HG02571 (cell line): ENCODE measurements around the gene FNDC1.

ENCODE experiments used
- ATAC-seq: cut with Tn5 transposase; IDR thresholded peaks from one replicate; pipeline ENCODE4 v1.9.1; 2021; ENCODE audit warnings: mild to moderate bottlenecking, moderate library complexity; ENCODE audit not compliant: unreplicated experiment

Gene FNDC1

GRCh38 chr6:159156089-159156488 is 13.1 kb upstream of the FNDC1 start:
- no peak for ATAC-seq

GRCh38 chr6:159157431-159157830 is 11.8 kb upstream of the FNDC1 start:
- ATAC-seq: no peak

- no peak for ATAC-seq
These were observed 7.4 kb upstream of the FNDC1 start for GRCh38 chr6:159161839-159162238.

GRCh38 chr6:159163901-159164370 is 5.3 kb upstream of the FNDC1 start:
- no peak for ATAC-seq

- no peak for ATAC-seq
These were observed 536 bp upstream of the FNDC1 start for GRCh38 chr6:159168536-159169192.

GRCh38 chr6:159169557-159170332 is 545 bp downstream of the FNDC1 start:
- peak; percentile 21 for ATAC-seq

- no peak for ATAC-seq
These were observed 1.1 kb downstream of the FNDC1 start for GRCh38 chr6:159170333-159170672.

GRCh38 chr6:159170999-159171712 is 2.0 kb downstream of the FNDC1 start:
- ATAC-seq: no peak

- no peak for ATAC-seq
These were observed 2.9 kb downstream of the FNDC1 start for GRCh38 chr6:159172091-159172491.

GRCh38 chr6:159174263-159174969 is 5.2 kb downstream of the FNDC1 start:
- ATAC-seq: peak; percentile 73

GRCh38 chr6:159176913-159177312 is 7.7 kb downstream of the FNDC1 start:
- ATAC-seq: no peak

GRCh38 chr6:159178847-159179246 is 9.6 kb downstream of the FNDC1 start:
- no peak for ATAC-seq

- ATAC-seq: no peak
These were observed 10.8 kb downstream of the FNDC1 start for GRCh38 chr6:159180001-159180400.

GRCh38 chr6:159181914-159182313 is 12.7 kb downstream of the FNDC1 start:
- no peak for ATAC-seq

- ATAC-seq: no peak
These were observed 15.4 kb downstream of the FNDC1 start for GRCh38 chr6:159184559-159184958.

- no peak for ATAC-seq
These were observed 21.3 kb downstream of the FNDC1 start for GRCh38 chr6:159190460-159190859.

- no peak for ATAC-seq
These were observed 24.7 kb downstream of the FNDC1 start for GRCh38 chr6:159193923-159194322.

- no peak for ATAC-seq
These were observed 25.2 kb downstream of the FNDC1 start for GRCh38 chr6:159194421-159194820.

GRCh38 chr6:159196430-159196975 is 27.3 kb downstream of the FNDC1 start:
- ATAC-seq: no peak

GRCh38 chr6:159197251-159197650 is 28.1 kb downstream of the FNDC1 start:
- no peak for ATAC-seq

GRCh38 chr6:159201336-159201735 is 32.1 kb downstream of the FNDC1 start:
- no peak for ATAC-seq
